ENCODE measurements around the gene GRIN2A.

- TF ChIP-seq EZH2phosphoT487 (IDR thresholded peaks at IDR 0.05; ENCODE audit: insufficient read depth, low read depth) (no peak), EZH2 (IDR thresholded peaks at IDR 0.05; ENCODE audit: insufficient read depth, poor library complexity, severe bottlenecking) (no peak)
These were observed 168.9 kb downstream of the GRIN2A start for GRCh38 chr16:10013364-10013763.

Data from GM23248 (cell line).